Central memory CD4-positive, alpha-beta T cell (primary cell): ENCODE measurements around the gene NDRG4.

Experiments
- DNase-seq: peaks from one replicate; pipeline ENCODE4 v3.0.0; 2022

NDRG4 gene

GRCh38 chr16:58551496-58551895, 51.6 kb downstream of the NDRG4 start:
- DNase-seq, result no peak

GRCh38 chr16:58556678-58557077, 56.7 kb downstream of the NDRG4 start:
- no peak for DNase-seq
